Measurements from ENCODE around the gene MEF2A.
"Not testable (repeated sequence)": the region's sequence is repeated elsewhere in the genome, so short reads cannot be mapped to it uniquely, and the experiment has no call there.

MEF2A gene

GRCh38 chr15:99727330-99727729 lies 161.5 kb downstream of the MEF2A start:
- H3K27ac Mint-ChIP-seq: no peak overlapping the region
- no peaks in the 10 kb centered on the region for H3K9me3 Mint-ChIP-seq (ENCODE audit: low read depth)
- no peak overlapping the region for H3K4me3 Mint-ChIP-seq
- peaks cover 8% of the 10 kb centered on the region for H3K4me1 Mint-ChIP-seq (ENCODE audit: low read depth)
- peaks cover 2% of the 10 kb centered on the region for H3K36me3 Mint-ChIP-seq
- H3K27me3 Mint-ChIP-seq: no peaks in the 10 kb centered on the region

- Mint-ChIP-seq H3K36me3 (peaks cover 2% of the 10 kb centered on the region), H3K9me3 (ENCODE audit: low read depth) (no peaks in the 10 kb centered on the region), H3K27ac (no peak overlapping the region), H3K27me3 (no peaks in the 10 kb centered on the region), H3K4me3 (no peak overlapping the region), H3K4me1 (ENCODE audit: low read depth) (peaks cover 10% of the 10 kb centered on the region)
Measured at GRCh38 chr15:99727733-99728132, 161.9 kb downstream of the MEF2A start.

- Mint-ChIP-seq H3K27ac (no peak overlapping the region), H3K9me3 (ENCODE audit: low read depth) (no peaks in the 10 kb centered on the region), H3K36me3 (peaks cover 2% of the 10 kb centered on the region), H3K4me3 (no peak overlapping the region), H3K4me1 (ENCODE audit: low read depth) (peaks cover 14% of the 10 kb centered on the region), H3K27me3 (no peaks in the 10 kb centered on the region)
Measured at GRCh38 chr15:99728916-99729315, 163.1 kb downstream of the MEF2A start.

GRCh38 chr15:99729327-99729726 lies 163.5 kb downstream of the MEF2A start:
- H3K27me3 Mint-ChIP-seq: no peaks in the 10 kb centered on the region
- peaks cover 2% of the 10 kb centered on the region for H3K36me3 Mint-ChIP-seq
- H3K4me3 Mint-ChIP-seq: no peak overlapping the region
- no peaks in the 10 kb centered on the region for H3K9me3 Mint-ChIP-seq (ENCODE audit: low read depth)
- H3K4me1 Mint-ChIP-seq (ENCODE audit: low read depth): peaks cover 15% of the 10 kb centered on the region
- no peak overlapping the region for H3K27ac Mint-ChIP-seq

- peaks cover 18% of the 10 kb centered on the region for H3K4me1 Mint-ChIP-seq (ENCODE audit: low read depth)
- H3K9me3 Mint-ChIP-seq (ENCODE audit: low read depth): no peaks in the 10 kb centered on the region
- H3K36me3 Mint-ChIP-seq: peaks cover 2% of the 10 kb centered on the region
- H3K27me3 Mint-ChIP-seq: no peaks in the 10 kb centered on the region
- H3K4me3 Mint-ChIP-seq: no peak overlapping the region
- no peak overlapping the region for H3K27ac Mint-ChIP-seq
Measured at GRCh38 chr15:99729920-99730319, 164.1 kb downstream of the MEF2A start.

GRCh38 chr15:99731336-99732123 lies 165.7 kb downstream of the MEF2A start:
- Mint-ChIP-seq H3K27me3 (no peaks in the 10 kb centered on the region), H3K9me3 (ENCODE audit: low read depth) (no peaks in the 10 kb centered on the region), H3K27ac (no peak overlapping the region), H3K4me1 (ENCODE audit: low read depth) (peaks cover 18% of the 10 kb centered on the region), H3K36me3 (peaks cover 2% of the 10 kb centered on the region), H3K4me3 (peak overlapping the region; percentile 90)

GRCh38 chr15:99732124-99732750 lies 166.5 kb downstream of the MEF2A start:
- H3K4me1 Mint-ChIP-seq (ENCODE audit: low read depth): peaks cover 18% of the 10 kb centered on the region
- H3K27me3 Mint-ChIP-seq: no peaks in the 10 kb centered on the region
- H3K9me3 Mint-ChIP-seq (ENCODE audit: low read depth): no peaks in the 10 kb centered on the region
- H3K4me3 Mint-ChIP-seq: peak overlapping the region; percentile 90
- peaks cover 2% of the 10 kb centered on the region for H3K36me3 Mint-ChIP-seq
- peak overlapping the region; percentile 61 for H3K27ac Mint-ChIP-seq

- Mint-ChIP-seq H3K36me3 (peaks cover 2% of the 10 kb centered on the region), H3K9me3 (ENCODE audit: low read depth) (no peaks in the 10 kb centered on the region), H3K4me1 (ENCODE audit: low read depth) (peaks cover 18% of the 10 kb centered on the region), H3K4me3 (peak overlapping the region; percentile 90), H3K27me3 (no peaks in the 10 kb centered on the region), H3K27ac (no peak overlapping the region)
Measured at GRCh38 chr15:99732751-99733267, 167.0 kb downstream of the MEF2A start.

GRCh38 chr15:99733268-99734039 lies 167.7 kb downstream of the MEF2A start, which contains the start of gene LYSMD4:
Gene LYSMD4, minus strand, starts transcription at chr15:99733437. Its CDS starts 1,438 bp downstream, at chr15:99731999.
- H3K9me3 Mint-ChIP-seq (ENCODE audit: low read depth): no peaks in the 10 kb centered on the region
- H3K4me1 Mint-ChIP-seq (ENCODE audit: low read depth): peaks cover 18% of the 10 kb centered on the region
- peaks cover 2% of the 10 kb centered on the region for H3K36me3 Mint-ChIP-seq
- H3K27me3 Mint-ChIP-seq: no peaks in the 10 kb centered on the region
- peak within 1 kb of the TSS; percentile 94 for H3K27ac Mint-ChIP-seq
- peak within 1 kb of the TSS; percentile 90 for H3K4me3 Mint-ChIP-seq

GRCh38 chr15:99734040-99734291 lies 168.2 kb downstream of the MEF2A start:
- H3K36me3 Mint-ChIP-seq; H3K9me3 Mint-ChIP-seq (ENCODE audit: low read depth); H3K27me3 Mint-ChIP-seq: not testable (repeated sequence)
- Mint-ChIP-seq H3K4me1 (ENCODE audit: low read depth) (peaks cover 18% of the 10 kb centered on the region), H3K27ac (peak overlapping the region; percentile 94), H3K4me3 (peak overlapping the region; percentile 83)

GRCh38 chr15:99734575-99734974 lies 168.8 kb downstream of the MEF2A start:
- Mint-ChIP-seq H3K9me3 (ENCODE audit: low read depth) (no peaks in the 10 kb centered on the region), H3K27me3 (no peaks in the 10 kb centered on the region), H3K4me3 (peak overlapping the region; percentile 59), H3K4me1 (ENCODE audit: low read depth) (peaks cover 18% of the 10 kb centered on the region), H3K36me3 (peaks cover 2% of the 10 kb centered on the region), H3K27ac (peak overlapping the region; percentile 61)

GRCh38 chr15:99735868-99736267 lies 170.1 kb downstream of the MEF2A start:
- Mint-ChIP-seq H3K27ac (no peak overlapping the region), H3K9me3 (ENCODE audit: low read depth) (no peaks in the 10 kb centered on the region), H3K4me3 (no peak overlapping the region), H3K36me3 (peaks cover 2% of the 10 kb centered on the region), H3K27me3 (no peaks in the 10 kb centered on the region), H3K4me1 (ENCODE audit: low read depth) (peaks cover 18% of the 10 kb centered on the region)

- Mint-ChIP-seq H3K27me3 (no peaks in the 10 kb centered on the region), H3K36me3 (no peaks in the 10 kb centered on the region)
Measured at GRCh38 chr15:99736702-99737101, 170.9 kb downstream of the MEF2A start.

GRCh38 chr15:99738021-99738847 lies 172.4 kb downstream of the MEF2A start:
- Mint-ChIP-seq H3K27me3 (no peaks in the 10 kb centered on the region), H3K36me3 (no peaks in the 10 kb centered on the region), H3K4me1 (ENCODE audit: low read depth) (peaks cover 8% of the 10 kb centered on the region), H3K9me3 (ENCODE audit: low read depth) (no peaks in the 10 kb centered on the region), H3K27ac (no peak overlapping the region), H3K4me3 (no peak overlapping the region)

More at GRCh38 chr15:99736702-99737101, 170.9 kb downstream of the MEF2A start:
- Mint-ChIP-seq H3K4me3 (no peak overlapping the region), H3K4me1 (ENCODE audit: low read depth) (peaks cover 16% of the 10 kb centered on the region), H3K9me3 (ENCODE audit: low read depth) (no peaks in the 10 kb centered on the region), H3K27ac (no peak overlapping the region)

Measured in activated naive CD8-positive, alpha-beta T cell (primary cell).